Caki2 (cell line): ENCODE measurements around the gene RAB4A. TPM values are rescaled to one million over a fixed set of nuclear protein-coding genes. Genes with fewer than 3 reads are reported as not detected.

ENCODE experiments used
- DNase-seq: peaks from one replicate; pipeline ENCODE4 v3.0.0-alpha.2; 2015; ENCODE audit warnings: low read depth
- in situ Hi-C: cut with HindIII; loops from 2 replicates; pipeline ENCODE4 v1.10.0; 2016; ENCODE audit warnings: low sequenced_read_pairs, low pct_unique_long_range_greater_than_20kb, mixed read lengths
- total RNA-seq: library from RNA; depleted of rRNA; stranded (reverse); fragments of >200 nt; shearing (Covaris generic); gene quantifications from 2 replicates; pipeline ENCODE4 v1.2.3, GENCODE V29; 2014; ENCODE audit warnings: low replicate concordance; rRNA removed

Gene RAB4A, protein sequence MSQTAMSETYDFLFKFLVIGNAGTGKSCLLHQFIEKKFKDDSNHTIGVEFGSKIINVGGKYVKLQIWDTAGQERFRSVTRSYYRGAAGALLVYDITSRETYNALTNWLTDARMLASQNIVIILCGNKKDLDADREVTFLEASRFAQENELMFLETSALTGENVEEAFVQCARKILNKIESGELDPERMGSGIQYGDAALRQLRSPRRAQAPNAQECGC
- 53.7 and 65.1 TPM in 2 replicates for total RNA-seq

DNA sequence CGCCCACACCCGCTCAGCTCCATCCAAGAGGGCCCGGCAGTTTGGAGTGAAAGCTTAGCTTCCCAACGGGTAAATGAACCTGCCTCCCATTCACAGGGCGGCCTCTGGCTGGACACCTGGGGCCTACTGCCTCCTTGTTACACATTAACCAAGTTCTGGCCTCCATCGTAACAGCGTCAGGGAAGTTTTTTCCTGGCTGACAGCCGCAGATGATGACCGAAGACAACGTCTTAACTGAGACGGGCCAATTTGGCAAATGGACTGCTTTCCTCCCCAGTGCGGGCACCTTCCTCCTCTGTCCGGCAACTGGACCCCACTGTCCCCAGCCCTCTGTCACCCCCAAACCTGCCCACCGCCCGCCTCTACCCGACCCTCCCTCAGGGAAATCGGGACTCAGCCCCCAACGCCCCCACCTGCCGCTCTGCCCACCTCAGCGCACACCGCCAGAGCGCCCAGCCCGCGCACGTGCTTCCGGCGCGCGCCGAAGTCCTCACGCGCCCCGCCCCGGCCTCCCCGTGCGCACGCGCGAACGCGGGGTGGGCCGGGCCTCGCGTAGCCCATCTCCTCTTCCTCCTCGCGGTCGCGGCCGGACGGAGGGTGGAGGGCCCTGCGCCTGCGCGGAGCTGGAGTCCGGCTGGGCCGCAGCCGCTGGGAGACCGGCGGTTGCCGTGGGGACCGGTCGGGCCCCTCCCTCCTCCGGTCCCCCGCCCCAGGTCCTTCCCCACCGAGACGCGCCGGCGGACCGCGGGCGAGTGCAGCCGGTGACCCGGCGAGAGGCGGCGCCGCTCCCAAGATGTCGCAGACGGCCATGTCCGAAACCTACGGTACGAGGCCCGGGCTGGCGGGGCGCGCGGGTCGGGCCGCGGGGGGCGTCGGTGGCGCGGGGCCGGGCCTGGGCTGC is at the start of gene RAB4A:
Gene RAB4A, plus strand, starts transcription at position 565 of the 901 bp plus-strand sequence. Its CDS starts 229 bp downstream, at position 794.
- peak; percentile 92 for DNase-seq
- in situ Hi-C loops = no loop called here

DNA sequence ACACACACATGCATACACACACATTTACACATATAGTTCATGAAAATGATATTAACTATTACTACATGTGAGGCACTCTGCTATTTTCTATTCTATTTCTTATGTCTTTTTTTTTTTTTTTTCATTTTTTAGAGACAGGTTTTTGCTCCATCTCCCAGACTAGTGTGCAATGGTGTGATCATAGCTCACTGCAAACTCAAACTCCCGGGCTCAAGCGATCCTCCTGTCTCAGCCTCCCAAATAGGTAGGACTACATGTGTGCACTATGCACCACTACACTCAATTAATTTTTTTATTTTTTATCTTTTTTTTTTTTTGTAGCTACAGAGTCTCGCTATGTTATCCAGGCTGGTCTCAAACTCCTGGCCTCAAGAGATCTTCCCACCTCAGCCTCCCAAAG is 48.8 kb upstream of the RAB4A start:
- in situ Hi-C loops = no loop called here

DNA sequence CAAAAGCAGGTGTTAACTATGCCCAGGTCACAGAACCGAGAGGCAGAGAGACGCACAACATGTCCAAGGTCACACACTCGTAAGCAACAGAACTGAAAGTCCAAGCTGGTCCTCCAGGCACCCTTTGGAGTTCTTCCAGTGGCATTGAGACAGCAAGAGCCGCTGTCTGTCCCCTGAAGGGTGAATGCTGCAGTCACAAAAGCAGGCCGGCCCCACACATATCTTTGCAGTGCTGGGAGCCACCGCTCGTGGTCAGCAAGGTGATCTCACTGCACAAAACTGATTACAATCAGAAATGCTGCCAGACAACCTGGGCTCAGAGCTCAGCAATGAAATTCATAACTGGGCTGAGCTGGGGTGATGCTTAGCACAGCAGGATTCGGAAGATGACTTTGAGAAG is 47.4 kb upstream of the RAB4A start:
- no peak for DNase-seq
- in situ Hi-C loops = no loop called here

More for the DNA sequence above, 48.8 kb upstream of the RAB4A start:
- DNase-seq = no peak

DNA sequence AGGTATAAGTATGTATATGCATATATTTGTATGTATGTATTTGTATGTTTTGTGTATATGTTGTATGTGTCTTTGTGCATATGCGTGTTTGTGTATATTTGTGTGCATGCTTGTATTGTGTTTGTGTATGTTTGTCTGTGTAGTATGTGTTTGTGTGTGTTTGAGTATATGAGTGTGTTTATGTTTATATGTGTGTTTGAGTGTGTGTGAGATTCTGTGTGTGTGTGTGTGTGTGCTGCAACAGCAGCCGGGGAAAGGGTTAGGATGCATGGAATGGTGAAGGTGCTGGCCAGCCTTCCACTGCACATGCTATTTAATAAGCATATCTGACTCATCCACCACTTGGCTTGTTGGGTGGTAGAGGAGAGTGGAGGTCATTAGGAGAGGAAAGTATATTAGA is 46.6 kb upstream of the RAB4A start:
- DNase-seq = peak; percentile 39
- in situ Hi-C loops = no loop called here

DNA sequence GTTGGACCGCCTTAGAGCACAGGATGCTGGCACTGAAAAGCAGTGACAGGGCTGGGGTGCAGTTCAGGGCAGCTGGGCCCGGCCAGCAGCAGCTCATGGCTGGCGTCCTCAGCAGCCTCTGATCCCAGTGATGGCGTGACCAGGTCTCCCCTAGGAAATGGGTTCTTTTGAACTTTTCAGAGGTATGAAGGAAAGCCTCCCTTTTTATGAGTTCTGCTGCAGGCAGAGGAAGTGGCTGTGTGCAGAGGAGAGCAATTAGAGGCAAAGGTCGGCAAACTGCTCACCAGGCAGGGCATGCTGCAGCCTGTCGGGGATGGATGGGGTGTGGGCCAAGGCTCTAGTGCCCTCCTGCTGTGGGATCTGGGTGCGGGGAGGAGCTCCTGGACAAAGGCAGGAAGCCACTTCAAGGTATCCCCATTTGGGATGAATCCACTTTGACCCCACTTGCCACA is 45.6 kb upstream of the RAB4A start:
- DNase-seq = no peak
- in situ Hi-C loops = no loop called here

DNA sequence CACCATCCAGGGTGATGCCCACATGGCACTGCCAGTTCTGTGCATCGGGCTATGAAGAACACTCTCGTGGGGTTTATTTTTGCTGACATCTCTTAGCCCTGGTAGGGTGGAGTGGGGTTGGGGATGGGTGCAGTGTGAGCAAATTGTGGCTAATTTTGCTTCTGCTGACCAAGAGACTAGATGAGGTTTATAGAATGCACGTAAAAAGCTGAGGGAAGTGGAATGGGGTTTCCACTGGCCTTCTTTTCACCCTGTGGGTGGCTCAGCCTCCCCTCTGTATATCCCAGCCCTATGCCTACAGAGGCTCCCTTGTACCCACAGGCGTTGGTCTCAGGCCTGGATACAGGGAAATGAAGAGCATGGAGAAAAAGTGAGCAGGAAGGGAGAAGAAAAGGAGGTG is 44.1 kb upstream of the RAB4A start:
- in situ Hi-C loops = no loop called here

DNA sequence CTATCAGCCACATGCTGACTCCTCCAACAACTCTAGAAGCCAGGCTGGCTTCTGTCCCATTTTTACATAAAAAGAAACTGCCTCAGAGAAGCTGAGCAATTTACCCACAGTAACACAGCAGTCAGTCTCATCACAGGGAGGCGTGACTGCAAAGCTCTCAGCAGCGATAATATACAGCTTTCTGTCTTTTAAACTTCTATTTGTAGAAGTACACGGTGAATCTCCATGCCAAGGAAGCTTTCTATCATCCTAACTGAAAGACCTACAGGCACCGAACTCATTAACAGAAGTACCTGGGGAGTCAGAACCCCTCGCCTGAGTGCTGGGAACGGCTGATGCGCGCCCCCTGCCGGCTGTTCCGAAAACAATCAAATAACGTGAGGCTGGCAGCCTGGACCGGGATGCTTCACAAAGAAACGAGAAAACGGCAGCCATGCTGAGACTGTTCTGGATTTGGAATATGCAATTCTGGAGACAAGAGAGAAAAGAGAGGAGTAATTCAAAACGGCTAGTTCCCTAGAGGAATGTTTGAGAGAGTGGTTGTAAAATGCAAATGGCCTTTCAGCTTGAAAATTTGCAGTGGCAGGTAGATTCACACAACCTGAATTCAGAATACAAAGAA is 43.5 kb upstream of the RAB4A start:
- peak; percentile 62 for DNase-seq
- in situ Hi-C loops = no loop called here

More for the DNA sequence above, 44.1 kb upstream of the RAB4A start:
- DNase-seq = no peak

DNA sequence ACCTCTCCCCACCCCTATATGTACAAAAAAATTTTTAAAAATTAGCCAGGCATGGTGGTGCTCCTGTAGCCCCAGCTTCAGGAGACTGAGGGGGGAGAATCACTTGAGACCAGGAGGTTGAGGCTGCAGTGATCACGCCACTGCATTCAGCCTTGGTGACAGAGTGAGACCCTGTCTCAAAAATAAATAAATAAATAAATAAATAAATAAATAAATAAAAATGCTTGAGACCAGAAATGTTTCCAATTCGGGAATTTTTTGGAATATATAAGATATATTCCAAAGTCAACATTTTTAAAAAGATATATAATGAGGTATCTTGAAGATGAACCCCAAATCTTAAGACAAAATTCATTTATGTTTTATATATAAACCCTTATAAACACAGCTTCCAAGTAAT is 42.4 kb upstream of the RAB4A start:
- in situ Hi-C loops = no loop called here
- DNase-seq = no peak

DNA sequence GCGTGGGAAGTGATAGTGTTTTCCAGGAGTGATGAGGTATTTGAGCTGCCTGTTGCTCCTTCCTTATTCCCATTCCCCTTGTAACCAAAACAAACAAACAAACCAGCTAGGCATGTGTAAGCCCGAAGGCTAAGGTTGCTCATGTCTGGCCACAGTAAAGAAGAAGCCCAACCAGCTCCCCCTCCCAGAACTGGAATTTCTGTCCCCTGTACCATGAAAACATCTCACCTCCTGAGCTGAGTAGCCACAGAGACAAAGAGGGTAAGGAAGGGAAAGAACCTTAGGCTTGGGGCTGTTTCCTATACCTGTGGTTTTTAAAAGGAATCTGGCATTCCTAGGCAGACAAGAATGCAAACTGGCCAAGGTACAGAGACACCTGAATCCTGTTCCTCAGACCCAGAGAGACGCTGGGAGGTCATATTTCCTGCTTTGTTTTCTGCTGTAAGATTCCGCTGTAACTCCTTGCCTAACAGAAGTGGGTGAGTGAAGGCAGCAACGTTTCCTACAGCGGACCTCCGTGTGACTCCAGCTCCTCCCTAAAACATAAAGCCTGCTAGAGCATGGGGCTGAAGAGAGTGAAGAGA is 41.7 kb upstream of the RAB4A start:
- in situ Hi-C loops = no loop called here
- DNase-seq = peak; percentile 59

DNA sequence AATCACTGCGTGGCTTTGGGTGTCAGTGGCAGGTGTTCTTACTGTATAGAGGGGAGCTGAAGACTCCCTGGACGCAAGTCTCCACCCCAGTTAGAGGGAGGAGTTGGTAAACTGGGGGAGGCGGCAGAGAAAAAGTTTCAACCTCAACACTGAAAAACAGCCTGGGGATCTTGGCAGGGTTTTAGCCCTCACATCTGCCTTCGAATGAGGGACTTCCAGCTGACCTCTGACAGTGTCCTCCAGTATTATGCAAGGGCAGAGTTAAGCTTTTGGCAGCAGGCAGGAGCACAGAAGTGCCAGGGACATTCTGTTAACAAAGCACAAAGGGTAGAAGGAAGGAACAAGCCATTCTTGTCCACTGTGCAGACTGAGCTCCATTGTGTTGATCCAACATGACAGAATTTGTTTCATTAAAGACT is 41.2 kb upstream of the RAB4A start:
- in situ Hi-C loops = no loop called here
- DNase-seq = no peak

DNA sequence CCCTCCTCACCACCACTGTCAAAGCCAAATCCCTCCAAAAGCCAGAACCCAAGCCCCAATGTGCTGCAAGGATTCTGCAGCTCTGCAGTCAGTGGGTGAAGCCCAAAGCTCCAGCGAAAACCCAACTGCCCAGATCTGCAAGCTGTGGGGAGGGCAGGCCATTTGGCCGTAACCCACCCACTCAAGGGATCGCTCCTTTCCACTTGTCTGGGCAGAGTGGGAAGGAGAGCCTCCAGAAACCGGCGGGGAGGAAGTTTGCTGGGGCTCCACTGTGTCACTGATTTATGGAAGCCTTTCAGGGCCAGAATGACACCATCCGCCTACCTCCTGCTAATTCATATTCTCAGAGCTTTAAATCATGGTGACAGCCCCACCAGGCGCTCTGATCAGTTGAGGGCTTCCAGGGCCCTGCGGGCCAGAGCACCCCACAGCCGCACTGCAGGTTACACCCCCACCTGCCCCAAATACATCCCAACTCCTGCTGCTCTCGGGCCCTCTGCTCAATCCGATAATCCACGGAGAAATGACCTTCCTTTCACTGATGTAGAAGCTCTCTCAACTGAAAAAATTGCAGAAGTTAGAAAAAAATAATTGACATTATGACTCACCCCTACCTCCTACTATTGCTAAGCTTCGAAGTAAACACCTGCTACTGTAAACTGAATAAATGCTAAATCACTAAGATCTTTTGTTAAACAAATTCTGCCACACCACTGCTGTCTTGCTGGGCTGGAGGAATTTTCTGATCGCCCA is 40.6 kb upstream of the RAB4A start:
- DNase-seq = no peak
- in situ Hi-C loops = no loop called here

DNA sequence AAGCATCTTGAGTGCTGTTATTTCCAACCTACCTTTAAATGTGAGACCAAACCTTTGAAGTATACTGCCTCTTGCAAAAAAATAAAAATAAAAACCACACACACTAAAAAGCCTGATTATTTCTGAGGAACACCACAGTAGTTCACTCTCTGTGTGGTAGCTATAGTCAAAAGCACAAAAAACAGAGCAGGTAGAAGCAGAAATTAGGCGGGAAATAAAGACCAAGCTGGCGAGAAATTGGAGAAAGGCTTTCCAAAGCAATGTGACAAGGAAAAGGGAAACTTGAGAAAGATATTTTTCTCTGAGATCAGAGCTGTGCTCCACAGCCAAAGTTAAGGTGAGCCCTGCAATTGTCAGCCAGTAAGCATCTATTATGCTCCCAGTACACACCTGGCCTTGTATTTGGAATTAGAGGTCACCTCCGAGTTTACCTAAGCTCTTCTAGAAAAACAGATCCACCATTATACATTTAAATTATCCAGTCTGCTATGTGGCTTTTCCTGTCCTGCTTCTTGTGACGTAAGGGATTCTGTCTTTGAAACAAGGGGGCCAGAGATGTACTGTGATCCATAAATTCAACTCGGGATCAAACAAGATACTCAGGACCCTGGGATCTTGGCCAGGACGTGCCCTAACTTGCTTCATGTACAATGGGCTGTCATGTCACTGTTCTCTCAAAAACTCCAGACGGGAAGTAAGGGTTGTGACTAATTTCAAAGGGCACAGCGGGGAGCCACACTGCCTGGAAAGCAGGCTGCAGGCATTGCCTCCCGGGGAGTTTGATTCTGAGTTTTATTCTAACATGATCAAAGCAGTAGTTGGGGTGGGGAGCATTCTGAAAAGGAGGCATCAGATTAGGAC is 39.8 kb upstream of the RAB4A start:
- in situ Hi-C loops = no loop called here
- DNase-seq = no peak

DNA sequence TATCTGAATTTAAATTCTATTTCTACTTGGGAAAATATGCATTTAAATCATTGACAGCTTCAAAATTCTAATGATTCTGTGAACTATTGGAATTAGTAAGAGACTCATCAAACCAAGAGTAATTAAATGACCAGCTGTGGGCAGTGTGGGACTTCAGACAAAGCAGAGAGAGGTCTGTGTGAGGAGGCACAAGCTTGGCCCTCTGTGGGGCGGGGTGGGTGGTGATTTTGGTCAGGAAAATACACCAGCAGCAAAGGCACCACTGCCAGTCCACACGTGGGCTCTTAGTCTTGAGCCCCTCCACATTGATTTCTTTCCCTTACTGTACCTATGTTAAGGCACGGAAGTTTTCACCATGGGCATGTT is 39.2 kb upstream of the RAB4A start:
- in situ Hi-C loops = no loop called here
- no peak for DNase-seq

DNA sequence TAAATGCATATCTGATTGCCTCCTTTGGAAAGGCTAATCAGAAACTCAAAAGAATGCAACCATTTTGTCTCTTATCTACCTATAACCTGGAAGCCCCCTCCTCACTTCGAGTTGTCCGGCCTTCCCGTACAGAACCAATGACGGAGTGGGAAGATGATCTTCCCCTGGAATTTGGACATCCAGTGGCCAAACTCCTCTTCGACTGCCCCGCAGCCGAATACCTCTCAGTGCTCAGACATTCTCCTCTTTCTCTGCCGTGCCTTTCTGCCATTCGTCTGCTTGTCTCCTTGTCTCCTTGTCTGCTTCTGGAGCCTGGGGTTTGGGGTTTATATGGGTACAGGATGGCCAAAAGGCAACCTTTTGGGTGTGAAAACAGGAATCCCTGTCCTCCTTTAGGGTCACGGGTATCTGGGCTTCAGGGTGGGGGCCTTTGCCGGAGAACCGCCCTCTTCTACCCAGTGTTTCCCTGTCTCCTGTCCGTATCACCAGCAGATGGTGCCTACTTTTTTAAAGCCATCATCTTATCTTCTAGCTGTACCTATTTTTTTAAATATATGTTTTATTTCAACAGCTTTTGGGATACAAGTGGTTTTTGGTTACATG is 35.9 kb upstream of the RAB4A start:
- in situ Hi-C loops = no loop called here
- no peak for DNase-seq

DNA sequence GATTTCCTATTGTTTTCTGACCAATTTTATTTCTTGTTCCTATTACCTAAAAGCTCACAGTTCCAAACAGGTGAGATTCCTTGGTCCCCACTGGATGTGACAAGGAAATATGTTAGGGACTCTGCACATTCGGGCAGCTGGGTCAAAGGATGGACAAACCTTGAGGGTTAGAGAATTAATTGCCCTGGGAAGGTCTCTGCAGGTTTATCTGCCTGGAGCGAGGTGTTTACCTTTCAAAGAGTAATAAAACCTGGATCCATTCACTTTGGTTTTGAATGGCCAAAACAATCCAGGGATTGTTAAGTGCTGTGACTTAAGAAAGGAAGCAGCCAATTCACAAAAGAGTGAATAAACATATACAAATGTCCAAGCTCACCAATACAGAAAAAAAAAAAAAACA is 33.6 kb upstream of the RAB4A start:
- no peak for DNase-seq
- in situ Hi-C loops = no loop called here

DNA sequence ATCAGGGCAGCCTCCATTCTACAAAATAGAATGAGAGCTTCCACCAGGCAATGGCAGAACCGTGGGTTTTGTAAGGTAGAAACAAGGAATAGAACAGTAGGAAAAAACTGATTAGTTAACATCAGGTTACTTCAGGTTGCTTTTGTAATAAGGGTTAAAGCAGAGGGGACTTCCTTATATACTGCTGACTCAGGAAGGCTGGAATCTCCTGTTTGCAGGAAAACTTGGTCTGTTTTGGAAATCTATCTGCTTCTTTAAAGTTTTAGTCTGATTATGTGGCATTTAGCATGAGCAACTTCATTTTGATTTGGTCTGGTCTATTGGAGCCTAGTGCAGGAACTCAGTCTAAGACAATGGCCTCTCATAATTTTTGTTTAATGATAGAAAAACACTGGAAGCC is 32.7 kb upstream of the RAB4A start:
- no peak for DNase-seq
- in situ Hi-C loops = no loop called here
